CD4-positive, alpha-beta T cell (primary cell): ENCODE data around the gene POU2AF2. TPM values are rescaled to one million over a fixed set of nuclear protein-coding genes. Genes with fewer than 3 reads are reported as not detected.

Experiments used
- ATAC-seq: fragments of 200-7000 bp; cut with Tn5 transposase; one replicate; pipeline ENCODE4 v1.10.0; 2022; ENCODE audit warnings: mild to moderate bottlenecking; ENCODE audit not compliant: poor library complexity
- CTCF ChIA-PET: fragments of 350-600 bp; sonication (Branson Sonifier 250); formaldehyde crosslinking; loops from one replicate; lab custom pipeline; 2021; ENCODE audit warnings: antibody characterized with exemption, inconsistent platforms; lab: Charles Lee
- POLR2A ChIA-PET: fragments of 350-600 bp; sonication (Branson Sonifier 250); formaldehyde crosslinking; loops from one replicate; lab custom pipeline; 2021; ENCODE audit warnings: antibody characterized with exemption, inconsistent platforms; lab: Charles Lee
- DNase-seq, 14 experiments: peaks; one replicate each; pipeline ENCODE4 v3.0.0-alpha.2; 2013 to 2020; ENCODE audit warnings: mixed read lengths in 2 of 14
- H3K27ac ChIP-seq, 2 donors: one replicate each; pipeline versions ENCODE4 v1.5.1 to v1.7.0; 2013; ENCODE audit warnings: low read length in 2 of 2, low read depth in 1 of 2, mild to moderate bottlenecking in 1 of 2
- H3K27me3 ChIP-seq, 2 experiments: 1 replicate in 1 of 2; 2 replicates in 1 of 2; pipeline versions ENCODE4 v1.6.1 to v1.7.0; 2013; ENCODE audit warnings: low read length in 2 of 2, control low read depth in 1 of 2, mild to moderate bottlenecking in 1 of 2, moderate library complexity in 1 of 2; ENCODE audit not compliant: insufficient read depth in 2 of 2, control insufficient read depth in 1 of 2
- H3K36me3 ChIP-seq: one replicate; pipeline ENCODE4 v1.6.1; 2013; ENCODE audit warnings: low read length, control low read depth; ENCODE audit not compliant: insufficient read depth
- H3K4me1 ChIP-seq: one replicate; pipeline ENCODE4 v1.6.1; 2013; ENCODE audit warnings: low read length, control low read depth; ENCODE audit not compliant: insufficient read depth
- H3K4me3 ChIP-seq: one replicate; pipeline ENCODE4 v1.5.1; 2013; ENCODE audit warnings: mild to moderate bottlenecking, low read length, moderate library complexity
- H3K9me3 ChIP-seq, 2 experiments: 1 replicate in 1 of 2; 2 replicates in 1 of 2; pipeline versions ENCODE4 v1.6.1 to v1.7.0; 2013; ENCODE audit warnings: low read length in 2 of 2, mild to moderate bottlenecking in 2 of 2, control low read depth in 1 of 2, moderate library complexity in 1 of 2; ENCODE audit not compliant: control insufficient read depth in 1 of 2, insufficient read depth in 1 of 2
- H3K27ac Mint-ChIP-seq: one replicate; pipeline ENCODE4 v1.8.0; 2020; ENCODE audit warnings: mixed read lengths
- H3K27me3 Mint-ChIP-seq: one replicate; pipeline ENCODE4 v1.8.0; 2021; ENCODE audit warnings: mixed read lengths
- H3K36me3 Mint-ChIP-seq: one replicate; pipeline ENCODE4 v1.8.0; 2021; ENCODE audit warnings: low read depth, mixed read lengths
- H3K4me1 Mint-ChIP-seq: one replicate; pipeline ENCODE4 v1.8.0; 2021; ENCODE audit warnings: low read depth, mixed read lengths
- H3K4me3 Mint-ChIP-seq: one replicate; pipeline ENCODE4 v1.8.0; 2020; ENCODE audit warnings: mild to moderate bottlenecking, mixed read lengths
- H3K9me3 Mint-ChIP-seq: one replicate; pipeline ENCODE4 v1.8.0; 2020; ENCODE audit warnings: mixed read lengths
- CTCF ChIP-seq: fragments of 200-600 bp; IDR thresholded peaks from one replicate; pipeline ENCODE4 v1.8.0; 2022; ENCODE audit warnings: antibody characterized with exemption, mild to moderate bottlenecking
- intact Hi-C, 2 experiments: fragments of 100-400 bp; cut with DNase I in 1 of 2; cut with micrococcal nuclease in 1 of 2; formaldehyde crosslinking; loops; one replicate each; pipeline versions ENCODE4 v1.15.1 to v1.9.0; 2023 to 2025; cut with DNase I, micrococcal nuclease
- total RNA-seq, 174 experiments: library from RNA in 2 of 174; stranded (reverse) in 2 of 174; gene quantifications; one replicate each; pipeline ENCODE4 v1.2.3 and lab custom pipeline; 2021 to 2026

POU2AF2 gene
- total RNA-seq, 2 experiments from 2014 or later, result not detected

GRCh38 chr11:111236383-111236782, 9.1 kb upstream of the POU2AF2 start:
- Mint-ChIP-seq H3K4me3 (no peak overlapping the region), H3K27ac (no peak overlapping the region), H3K4me1 (no peaks in the 10 kb centered on the region), H3K9me3 (no peaks in the 10 kb centered on the region), H3K36me3 (no peaks in the 10 kb centered on the region), H3K27me3 (peaks cover 34% of the 10 kb centered on the region)
- H3K27me3 ChIP-seq, result peaks cover 2 to 5% of the 10 kb centered on the region in 2 experiments
- ATAC-seq (no peak), DNase-seq (no peak)
- H3K27ac ChIP-seq, result no peak overlapping the region
- no peaks in the 10 kb centered on the region for H3K4me1 ChIP-seq
- no peaks in the 10 kb centered on the region for H3K36me3 ChIP-seq
- POLR2A ChIA-PET, result no interaction called here
- CTCF ChIA-PET, result no interaction called here
- no peak overlapping the region for H3K4me3 ChIP-seq
- intact Hi-C loops, result no loop called here
- no peaks in the 10 kb centered on the region for H3K9me3 ChIP-seq
- TF ChIP-seq CTCF, result no peak

- TF ChIP-seq CTCF, result no peak
- no peaks in the 10 kb centered on the region for H3K9me3 Mint-ChIP-seq
- no peak for DNase-seq
- ATAC-seq, result no peak
- Histone ChIP-seq H3K27me3 (peaks cover 0 to 5% of the 10 kb centered on the region in 2 experiments), H3K27ac (no peak overlapping the region), H3K36me3 (no peaks in the 10 kb centered on the region), H3K4me1 (no peaks in the 10 kb centered on the region), H3K9me3 (no peaks in the 10 kb centered on the region), H3K4me3 (no peak overlapping the region)
- H3K4me3 Mint-ChIP-seq, result no peak overlapping the region
- H3K27ac Mint-ChIP-seq, result no peak overlapping the region
- H3K27me3 Mint-ChIP-seq, result peaks cover 50% of the 10 kb centered on the region
- intact Hi-C loops, result no loop called here
- H3K4me1 Mint-ChIP-seq, result no peaks in the 10 kb centered on the region
- CTCF ChIA-PET, result no interaction called here
- POLR2A ChIA-PET, result no interaction called here
- no peaks in the 10 kb centered on the region for H3K36me3 Mint-ChIP-seq
Measured at GRCh38 chr11:111237926-111238325, 7.6 kb upstream of the POU2AF2 start.

GRCh38 chr11:111246956-111247355, 1.4 kb downstream of the POU2AF2 start:
- CTCF ChIA-PET, result no interaction called here
- no peak for TF ChIP-seq CTCF

More at GRCh38 chr11:111246956-111247355, 1.4 kb downstream of the POU2AF2 start:
- intact Hi-C loops, result no loop called here
- no peaks in the 10 kb centered on the region for H3K4me1 Mint-ChIP-seq
- no peaks in the 10 kb centered on the region for H3K36me3 ChIP-seq
- POLR2A ChIA-PET, result no interaction called here
- DNase-seq (no peak), ATAC-seq (no peak)
- H3K27ac Mint-ChIP-seq, result no peak overlapping the region
- no peaks in the 10 kb centered on the region for H3K36me3 Mint-ChIP-seq
- H3K4me3 ChIP-seq, result no peak overlapping the region
- no peaks in the 10 kb centered on the region for H3K9me3 ChIP-seq
- no peak overlapping the region for H3K27ac ChIP-seq
- H3K4me1 ChIP-seq, result no peaks in the 10 kb centered on the region
- peaks cover 5 to 6% of the 10 kb centered on the region in 2 experiments for H3K27me3 ChIP-seq
- no peak overlapping the region for H3K4me3 Mint-ChIP-seq
- H3K27me3 Mint-ChIP-seq, result peaks cover 30% of the 10 kb centered on the region
- no peaks in the 10 kb centered on the region for H3K9me3 Mint-ChIP-seq
